ENCODE data around the gene SLC27A3.

DNA sequence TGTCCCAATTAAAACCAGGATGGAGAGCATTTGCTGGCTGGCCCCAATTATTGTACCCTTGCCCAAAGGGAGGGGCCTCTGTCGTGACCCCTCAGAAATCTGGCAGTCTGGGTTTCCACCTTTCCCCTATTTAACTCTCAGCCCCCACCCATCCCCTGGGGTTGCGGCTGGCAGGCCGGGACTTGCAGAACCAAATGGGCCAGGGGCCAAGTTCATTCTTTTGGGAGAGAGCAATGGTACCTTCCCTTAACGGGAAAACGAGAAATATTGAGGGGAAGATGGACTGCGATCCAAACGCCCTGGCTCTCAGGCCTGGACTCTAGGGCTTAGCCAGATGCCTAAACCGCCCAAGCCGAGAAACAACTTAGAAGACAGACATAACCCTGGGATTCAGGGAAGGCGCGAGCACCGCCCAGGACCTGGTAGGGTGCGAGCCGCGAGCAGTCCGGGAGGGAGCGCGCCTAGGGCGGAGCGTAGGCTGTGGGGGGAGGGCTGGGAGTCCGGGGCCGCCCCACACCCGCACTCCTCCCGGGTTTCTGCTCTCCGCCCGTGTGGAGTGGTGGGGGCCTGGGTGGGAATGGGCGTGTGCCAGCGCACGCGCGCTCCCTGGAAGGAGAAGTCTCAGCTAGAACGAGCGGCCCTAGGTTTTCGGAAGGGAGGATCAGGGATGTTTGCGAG, at the start of gene SLC27A3:
- TF ChIP-seq, protein P1, sequence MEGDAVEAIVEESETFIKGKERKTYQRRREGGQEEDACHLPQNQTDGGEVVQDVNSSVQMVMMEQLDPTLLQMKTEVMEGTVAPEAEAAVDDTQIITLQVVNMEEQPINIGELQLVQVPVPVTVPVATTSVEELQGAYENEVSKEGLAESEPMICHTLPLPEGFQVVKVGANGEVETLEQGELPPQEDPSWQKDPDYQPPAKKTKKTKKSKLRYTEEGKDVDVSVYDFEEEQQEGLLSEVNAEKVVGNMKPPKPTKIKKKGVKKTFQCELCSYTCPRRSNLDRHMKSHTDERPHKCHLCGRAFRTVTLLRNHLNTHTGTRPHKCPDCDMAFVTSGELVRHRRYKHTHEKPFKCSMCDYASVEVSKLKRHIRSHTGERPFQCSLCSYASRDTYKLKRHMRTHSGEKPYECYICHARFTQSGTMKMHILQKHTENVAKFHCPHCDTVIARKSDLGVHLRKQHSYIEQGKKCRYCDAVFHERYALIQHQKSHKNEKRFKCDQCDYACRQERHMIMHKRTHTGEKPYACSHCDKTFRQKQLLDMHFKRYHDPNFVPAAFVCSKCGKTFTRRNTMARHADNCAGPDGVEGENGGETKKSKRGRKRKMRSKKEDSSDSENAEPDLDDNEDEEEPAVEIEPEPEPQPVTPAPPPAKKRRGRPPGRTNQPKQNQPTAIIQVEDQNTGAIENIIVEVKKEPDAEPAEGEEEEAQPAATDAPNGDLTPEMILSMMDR (IDR thresholded peaks at IDR 0.05), result no peak
- TF ChIP-seq POLR2A (IDR thresholded peaks at IDR 0.05), result peak in 1 of 2 donors; percentile 20

Data from Peyer's patch (tissue), 4 donors.